HepG2 (cell line): ENCODE data around the gene P2RX1. TPM values are rescaled to one million over a fixed set of nuclear protein-coding genes. Genes with fewer than 3 reads are reported as not detected.
A peak's percentile ranks its signal among the peaks of the same experiment; 100 is the strongest.

ENCODE experiments used
- FOXA3 ChIP-seq: IDR thresholded peaks from 2 replicates; pipeline ENCODE4 v1.6.1; 2016; ENCODE audit warnings: missing genetic modification reagents, missing compliant biosample characterization
- GATAD2A ChIP-seq: IDR thresholded peaks from 2 replicates; pipeline ENCODE4 v1.6.1; 2016
- GMEB1 ChIP-seq: sonication (generic); formaldehyde crosslinking; IDR thresholded peaks from 2 replicates; pipeline ENCODE4 v1.5.1; 2020; ENCODE audit warnings: missing genetic modification reagents, mild to moderate bottlenecking, borderline replicate concordance
- JDP2 ChIP-seq: sonication (generic); formaldehyde crosslinking; IDR thresholded peaks from 2 replicates; pipeline ENCODE4 v1.8.1; 2022; ENCODE audit warnings: missing genetic modification reagents, borderline replicate concordance
- KAT8 ChIP-seq: IDR thresholded peaks from 2 replicates; pipeline ENCODE4 v1.6.1; 2016; ENCODE audit warnings: missing genetic modification reagents, missing compliant biosample characterization
- KLF15 ChIP-seq: sonication (generic); formaldehyde crosslinking; IDR thresholded peaks from 2 replicates; pipeline ENCODE4 v1.8.1; 2023; ENCODE audit warnings: borderline replicate concordance, mild to moderate bottlenecking, inconsistent platforms, missing genetic modification reagents, mixed read lengths
- RAD21 ChIP-seq: fragments of 450-650 bp; formaldehyde crosslinking; IDR thresholded peaks from 2 replicates; pipeline ENCODE4 v1.5.0; 2020; ENCODE audit warnings: mild to moderate bottlenecking
- STAG1 ChIP-seq: sonication (generic); formaldehyde crosslinking; IDR thresholded peaks from 2 replicates; pipeline ENCODE4 v1.4.0; 2020; ENCODE audit warnings: missing genetic modification reagents
- ZNF12 ChIP-seq: sonication (generic); formaldehyde crosslinking; IDR thresholded peaks from 2 replicates; pipeline ENCODE4 v1.5.0; 2020; ENCODE audit warnings: missing genetic modification reagents
- ZNF225 ChIP-seq: sonication (generic); formaldehyde crosslinking; IDR thresholded peaks from 2 replicates; pipeline ENCODE4 v1.4.0; 2020; ENCODE audit warnings: mild to moderate bottlenecking, missing genetic modification reagents
- ZNF367 ChIP-seq: sonication (generic); formaldehyde crosslinking; IDR thresholded peaks from 2 replicates; pipeline ENCODE4 v1.4.0; 2020; ENCODE audit warnings: missing genetic modification reagents, borderline replicate concordance
- polyA plus RNA-seq, 8 experiments: library from polyadenylated mRNA; depleted of rRNA in 3 of 8; stranded (reverse) in 7 of 8; unstranded in 1 of 8; fragments of >200 nt; fragmentation: Illumina TruSeq in 4 of 8; extraction: Trizol in 4 of 8; gene quantifications; 2 replicates each; pipeline versions ENCODE4 v1.2.1 to v1.2.3, GENCODE V29; 2011 to 2016; ENCODE audit warnings: low read depth in 4 of 8, missing spikeins in 1 of 8, mixed read lengths in 1 of 8; ENCODE audit not compliant: insufficient read depth in 1 of 8
- total RNA-seq, 5 experiments: library from RNA; depleted of rRNA; stranded (reverse); fragments of >200 nt; fragmentation: Illumina TruSeq; extraction: Trizol; gene quantifications; 2 replicates each; pipeline ENCODE4 v1.2.3, GENCODE V29; 2016; ENCODE audit warnings: low read depth in 1 of 5
- TF ChIP-seq, protein P1 (sequence below): sonication (generic); formaldehyde crosslinking; IDR thresholded peaks from 2 replicates; pipeline ENCODE4 v1.9.0; 2022; ENCODE audit warnings: missing genetic modification reagents, mild to moderate bottlenecking, borderline replicate concordance
- TF ChIP-seq, protein P2 (sequence below): sonication (generic); formaldehyde crosslinking; IDR thresholded peaks from 2 replicates; pipeline ENCODE4 v1.5.1; 2020; ENCODE audit warnings: mild to moderate bottlenecking, missing genetic modification reagents, moderate library complexity
- TF ChIP-seq, protein P3 (sequence below): sonication (generic); formaldehyde crosslinking; IDR thresholded peaks from 2 replicates; pipeline ENCODE4 v1.4.0; 2020; ENCODE audit warnings: mild to moderate bottlenecking, missing genetic modification reagents

Gene P2RX1
- total and polyA plus RNA-seq, 2 of the 13 experiments (the other 11 are each of a cell fraction or from before 2014, with no cell fraction given): 0.04 to 0.50 TPM

- TF ChIP-seq, protein P1, sequence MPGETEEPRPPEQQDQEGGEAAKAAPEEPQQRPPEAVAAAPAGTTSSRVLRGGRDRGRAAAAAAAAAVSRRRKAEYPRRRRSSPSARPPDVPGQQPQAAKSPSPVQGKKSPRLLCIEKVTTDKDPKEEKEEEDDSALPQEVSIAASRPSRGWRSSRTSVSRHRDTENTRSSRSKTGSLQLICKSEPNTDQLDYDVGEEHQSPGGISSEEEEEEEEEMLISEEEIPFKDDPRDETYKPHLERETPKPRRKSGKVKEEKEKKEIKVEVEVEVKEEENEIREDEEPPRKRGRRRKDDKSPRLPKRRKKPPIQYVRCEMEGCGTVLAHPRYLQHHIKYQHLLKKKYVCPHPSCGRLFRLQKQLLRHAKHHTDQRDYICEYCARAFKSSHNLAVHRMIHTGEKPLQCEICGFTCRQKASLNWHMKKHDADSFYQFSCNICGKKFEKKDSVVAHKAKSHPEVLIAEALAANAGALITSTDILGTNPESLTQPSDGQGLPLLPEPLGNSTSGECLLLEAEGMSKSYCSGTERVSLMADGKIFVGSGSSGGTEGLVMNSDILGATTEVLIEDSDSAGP (CRISPR knock-in tag): peak; percentile 48; the same call in 1 of the 2 replicates
- TF ChIP-seq RAD21 (CRISPR knock-in tag): peak; percentile 94
- 0 out of 2 replicates have a peak, but pooled peaks have one; percentile 21 for TF ChIP-seq GMEB1 (CRISPR knock-in tag)
- TF ChIP-seq KAT8: 0 out of 2 replicates have a peak, but pooled peaks have one; percentile 37
- TF ChIP-seq, protein P2, sequence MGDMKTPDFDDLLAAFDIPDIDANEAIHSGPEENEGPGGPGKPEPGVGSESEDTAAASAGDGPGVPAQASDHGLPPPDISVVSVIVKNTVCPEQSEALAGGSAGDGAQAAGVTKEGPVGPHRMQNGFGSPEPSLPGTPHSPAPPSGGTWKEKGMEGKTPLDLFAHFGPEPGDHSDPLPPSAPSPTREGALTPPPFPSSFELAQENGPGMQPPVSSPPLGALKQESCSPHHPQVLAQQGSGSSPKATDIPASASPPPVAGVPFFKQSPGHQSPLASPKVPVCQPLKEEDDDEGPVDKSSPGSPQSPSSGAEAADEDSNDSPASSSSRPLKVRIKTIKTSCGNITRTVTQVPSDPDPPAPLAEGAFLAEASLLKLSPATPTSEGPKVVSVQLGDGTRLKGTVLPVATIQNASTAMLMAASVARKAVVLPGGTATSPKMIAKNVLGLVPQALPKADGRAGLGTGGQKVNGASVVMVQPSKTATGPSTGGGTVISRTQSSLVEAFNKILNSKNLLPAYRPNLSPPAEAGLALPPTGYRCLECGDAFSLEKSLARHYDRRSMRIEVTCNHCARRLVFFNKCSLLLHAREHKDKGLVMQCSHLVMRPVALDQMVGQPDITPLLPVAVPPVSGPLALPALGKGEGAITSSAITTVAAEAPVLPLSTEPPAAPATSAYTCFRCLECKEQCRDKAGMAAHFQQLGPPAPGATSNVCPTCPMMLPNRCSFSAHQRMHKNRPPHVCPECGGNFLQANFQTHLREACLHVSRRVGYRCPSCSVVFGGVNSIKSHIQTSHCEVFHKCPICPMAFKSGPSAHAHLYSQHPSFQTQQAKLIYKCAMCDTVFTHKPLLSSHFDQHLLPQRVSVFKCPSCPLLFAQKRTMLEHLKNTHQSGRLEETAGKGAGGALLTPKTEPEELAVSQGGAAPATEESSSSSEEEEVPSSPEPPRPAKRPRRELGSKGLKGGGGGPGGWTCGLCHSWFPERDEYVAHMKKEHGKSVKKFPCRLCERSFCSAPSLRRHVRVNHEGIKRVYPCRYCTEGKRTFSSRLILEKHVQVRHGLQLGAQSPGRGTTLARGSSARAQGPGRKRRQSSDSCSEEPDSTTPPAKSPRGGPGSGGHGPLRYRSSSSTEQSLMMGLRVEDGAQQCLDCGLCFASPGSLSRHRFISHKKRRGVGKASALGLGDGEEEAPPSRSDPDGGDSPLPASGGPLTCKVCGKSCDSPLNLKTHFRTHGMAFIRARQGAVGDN (CRISPR knock-in tag): peak; percentile 63
- peak; percentile 97 for TF ChIP-seq STAG1 (CRISPR knock-in tag)
- TF ChIP-seq ZNF12: 0 out of 2 replicates have a peak, but pooled peaks have one; percentile 34
- TF ChIP-seq FOXA3 (CRISPR knock-in tag): 0 out of 2 replicates have a peak, but pooled peaks have one; percentile 6
- 0 out of 2 replicates have a peak, but pooled peaks have one; percentile 16 for TF ChIP-seq GATAD2A
- TF ChIP-seq, protein P3, sequence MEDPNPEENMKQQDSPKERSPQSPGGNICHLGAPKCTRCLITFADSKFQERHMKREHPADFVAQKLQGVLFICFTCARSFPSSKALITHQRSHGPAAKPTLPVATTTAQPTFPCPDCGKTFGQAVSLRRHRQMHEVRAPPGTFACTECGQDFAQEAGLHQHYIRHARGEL (CRISPR knock-in tag): 0 out of 2 replicates have a peak, but pooled peaks have one; percentile 20
- TF ChIP-seq ZNF225 (CRISPR knock-in tag): peak; percentile 48; the same call in 1 of the 2 replicates
- no peak for TF ChIP-seq KLF15 (CRISPR knock-in tag)
- TF ChIP-seq ZNF367 (CRISPR knock-in tag): no peak
- no peak for TF ChIP-seq JDP2
- TF ChIP-seq, all 625 proteins: peak for 37
Measured at GRCh38 chr17:3913531-3914311, 2.5 kb downstream of the P2RX1 start (continued).
